ENCODE results near the gene ANO4.

DNA sequence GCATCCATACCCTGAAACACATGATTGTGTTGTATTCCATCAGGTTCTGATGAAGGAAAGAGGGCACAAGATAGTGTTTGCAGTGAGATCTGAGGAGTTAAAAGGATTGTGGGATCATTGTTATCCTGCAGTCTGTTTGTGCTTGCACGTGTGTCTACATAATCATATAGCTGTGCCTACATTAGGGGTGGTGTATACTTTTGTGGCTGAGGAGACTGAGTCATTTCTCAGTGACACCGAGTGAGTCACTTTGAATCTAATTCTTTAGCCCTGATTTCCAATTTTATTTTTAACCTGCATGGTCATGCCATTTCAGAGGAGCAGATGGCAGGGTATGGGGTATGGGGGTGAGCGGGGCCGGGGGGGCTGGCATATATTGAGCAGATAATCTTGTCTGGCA, 133.2 kb downstream of the ANO4 start:
- TF ChIP-seq, protein P1, sequence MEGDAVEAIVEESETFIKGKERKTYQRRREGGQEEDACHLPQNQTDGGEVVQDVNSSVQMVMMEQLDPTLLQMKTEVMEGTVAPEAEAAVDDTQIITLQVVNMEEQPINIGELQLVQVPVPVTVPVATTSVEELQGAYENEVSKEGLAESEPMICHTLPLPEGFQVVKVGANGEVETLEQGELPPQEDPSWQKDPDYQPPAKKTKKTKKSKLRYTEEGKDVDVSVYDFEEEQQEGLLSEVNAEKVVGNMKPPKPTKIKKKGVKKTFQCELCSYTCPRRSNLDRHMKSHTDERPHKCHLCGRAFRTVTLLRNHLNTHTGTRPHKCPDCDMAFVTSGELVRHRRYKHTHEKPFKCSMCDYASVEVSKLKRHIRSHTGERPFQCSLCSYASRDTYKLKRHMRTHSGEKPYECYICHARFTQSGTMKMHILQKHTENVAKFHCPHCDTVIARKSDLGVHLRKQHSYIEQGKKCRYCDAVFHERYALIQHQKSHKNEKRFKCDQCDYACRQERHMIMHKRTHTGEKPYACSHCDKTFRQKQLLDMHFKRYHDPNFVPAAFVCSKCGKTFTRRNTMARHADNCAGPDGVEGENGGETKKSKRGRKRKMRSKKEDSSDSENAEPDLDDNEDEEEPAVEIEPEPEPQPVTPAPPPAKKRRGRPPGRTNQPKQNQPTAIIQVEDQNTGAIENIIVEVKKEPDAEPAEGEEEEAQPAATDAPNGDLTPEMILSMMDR (IDR thresholded peaks at IDR 0.05) = no peak
- TF ChIP-seq ZFX (IDR thresholded peaks at IDR 0.05; ENCODE audit: borderline replicate concordance) = no peak
